HAP-1 (cell line): ENCODE data around the gene RFTN1.

ENCODE experiments used
- DNase-seq, 2 experiments: peaks; one replicate each; pipeline ENCODE4 v3.0.0-alpha.2; 2016 to 2020; ENCODE audit warnings: low spot score in 2 of 2
- H3K27me3 ChIP-seq: fragments of 250-450 bp; sonication (Bioruptor Pico); 2 replicates; pipeline ENCODE4 v1.5.1; 2020; ENCODE audit warnings: low read depth, mild to moderate bottlenecking, moderate library complexity
- H3K36me3 ChIP-seq: fragments of 250-450 bp; sonication (Bioruptor Pico); replicated peaks from 2 replicates; pipeline ENCODE4 v1.5.1; 2020; ENCODE audit warnings: mild to moderate bottlenecking
- H3K4me1 ChIP-seq: fragments of 250-450 bp; sonication (Bioruptor Pico); 2 replicates; pipeline ENCODE4 v1.5.1; 2020; ENCODE audit warnings: mild to moderate bottlenecking
- H3K4me3 ChIP-seq: fragments of 250-450 bp; sonication (Bioruptor Pico); 2 replicates; pipeline ENCODE4 v1.5.1; 2020; ENCODE audit warnings: mild to moderate bottlenecking, moderate library complexity
- H3K9me3 ChIP-seq: fragments of 250-450 bp; sonication (Bioruptor Pico); 2 replicates; pipeline ENCODE4 v1.5.1; 2020; ENCODE audit warnings: mild to moderate bottlenecking, moderate library complexity
- in situ Hi-C: fragments of 300-500 bp; cut with MboI; formaldehyde crosslinking; loops from 3 replicates; pipeline ENCODE4 v1.14.3; 2020; ENCODE audit warnings: low sequenced_read_pairs, inconsistent platforms, mixed read lengths

Gene RFTN1

DNA sequence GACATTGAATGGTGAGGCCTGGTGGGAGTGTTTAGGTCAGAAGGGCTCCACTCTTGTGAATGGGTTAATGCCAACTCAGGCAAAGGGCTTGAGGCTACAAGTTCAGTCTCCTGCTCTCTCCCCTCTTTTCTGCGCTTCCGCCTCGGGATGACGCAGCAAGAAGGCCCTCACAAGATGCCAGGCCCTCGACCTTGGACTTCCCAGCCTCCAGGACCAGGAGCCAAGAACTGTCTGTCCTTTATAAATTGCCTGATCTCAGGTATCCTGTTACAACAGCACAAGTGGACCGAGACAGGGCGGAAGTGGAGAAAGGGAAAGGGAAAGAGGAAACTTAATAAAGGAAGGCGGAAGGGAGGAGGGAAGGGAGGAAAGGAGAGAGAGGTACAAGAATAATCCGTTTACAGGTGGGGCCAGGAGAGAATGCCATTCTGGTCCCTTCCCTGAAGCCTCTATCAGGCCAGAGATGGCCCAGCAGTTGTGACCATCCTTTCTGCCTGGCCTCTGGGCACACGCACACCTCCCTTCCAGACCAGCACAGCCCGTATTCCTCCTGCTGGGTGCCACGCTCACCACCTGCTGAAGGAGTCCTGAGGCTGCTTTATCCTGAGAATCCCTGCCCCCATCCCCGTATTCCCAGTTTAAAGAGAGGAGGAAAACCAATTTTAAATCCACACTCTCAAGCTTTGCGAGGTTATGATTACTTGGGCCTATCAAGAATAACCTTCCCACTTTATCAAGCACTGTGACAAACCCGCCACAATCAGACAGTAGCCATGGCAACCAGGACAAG is 184.3 kb downstream of the RFTN1 start:
- H3K4me1 ChIP-seq, result peaks cover 4% of the 10 kb centered on the region
- no peaks in the 10 kb centered on the region for H3K27me3 ChIP-seq
- DNase-seq, result no peak
- no peak overlapping the region for H3K4me3 ChIP-seq
- 0 out of 2 replicates have a peak, but pooled peaks cover 5% of the 10 kb centered on the region for H3K9me3 ChIP-seq
- peaks cover 7% of the 10 kb centered on the region for H3K36me3 ChIP-seq
- in situ Hi-C loops, result no loop called here

DNA sequence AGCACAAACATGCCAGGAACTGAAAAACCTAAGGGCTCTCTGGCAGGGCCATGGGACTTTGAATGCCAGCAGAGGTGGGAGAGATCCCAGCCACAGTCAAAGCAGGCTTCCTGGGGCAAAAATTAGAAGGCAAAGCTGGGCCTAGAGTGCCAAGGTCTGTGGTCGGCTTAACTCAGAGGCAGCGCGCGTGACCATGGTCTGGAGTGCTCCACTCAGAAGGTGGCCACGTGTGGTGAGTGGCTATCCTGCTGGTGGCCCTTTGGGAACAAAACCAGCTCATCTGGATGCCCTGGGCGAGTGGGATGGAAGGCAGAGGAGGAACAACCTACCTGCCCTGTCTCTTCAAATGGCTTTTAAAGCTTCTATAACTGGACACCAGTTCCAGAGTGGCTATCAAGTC is 185.4 kb downstream of the RFTN1 start:
- in situ Hi-C loops, result no loop called here
- Histone ChIP-seq H3K4me3 (no peak overlapping the region), H3K9me3 (no peaks in the 10 kb centered on the region)

DNA sequence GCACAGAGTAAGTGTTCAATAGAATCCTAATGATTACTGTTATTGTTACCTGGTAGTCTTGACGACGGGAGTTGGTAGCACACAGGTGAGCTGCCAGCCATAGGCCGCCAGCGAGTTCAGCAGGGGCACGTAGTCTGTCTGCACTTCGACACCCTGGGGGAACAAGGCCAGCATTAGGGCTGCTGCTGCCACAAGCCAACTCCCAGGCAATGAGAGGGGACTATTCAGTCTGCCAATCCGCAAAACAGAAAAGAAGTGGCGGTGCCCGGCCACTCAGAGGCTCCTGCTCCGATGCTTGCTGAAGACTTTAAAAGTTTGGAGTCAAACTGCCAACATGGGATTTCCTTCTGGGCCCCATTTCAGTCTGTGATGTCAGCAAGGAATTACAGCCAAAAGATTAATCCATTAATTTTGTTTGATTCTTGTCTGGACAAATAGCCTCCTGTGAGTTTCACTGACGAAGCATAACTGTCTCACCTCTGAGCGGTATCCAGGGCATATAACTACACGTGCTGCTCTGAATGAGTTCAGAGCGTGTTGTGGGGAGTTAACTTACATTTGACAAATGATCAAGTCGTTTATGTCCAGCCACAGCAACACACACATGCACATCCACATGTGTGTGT is 186.7 kb downstream of the RFTN1 start:
- in situ Hi-C loops, result no loop called here
- no peaks in the 10 kb centered on the region for H3K27me3 ChIP-seq
- peaks cover 7% of the 10 kb centered on the region; the same call in 1 of the 2 replicates for H3K36me3 ChIP-seq
- H3K9me3 ChIP-seq, result no peaks in the 10 kb centered on the region
- peaks cover 4% of the 10 kb centered on the region; the same call in 1 of the 2 replicates for H3K4me1 ChIP-seq
- H3K4me3 ChIP-seq, result no peak overlapping the region
- DNase-seq, result no peak

More for the DNA sequence above, 185.4 kb downstream of the RFTN1 start:
- no peak for DNase-seq
- peaks cover 7% of the 10 kb centered on the region; the same call in 1 of the 2 replicates for H3K36me3 ChIP-seq
- no peaks in the 10 kb centered on the region for H3K27me3 ChIP-seq
- peaks cover 4% of the 10 kb centered on the region for H3K4me1 ChIP-seq

DNA sequence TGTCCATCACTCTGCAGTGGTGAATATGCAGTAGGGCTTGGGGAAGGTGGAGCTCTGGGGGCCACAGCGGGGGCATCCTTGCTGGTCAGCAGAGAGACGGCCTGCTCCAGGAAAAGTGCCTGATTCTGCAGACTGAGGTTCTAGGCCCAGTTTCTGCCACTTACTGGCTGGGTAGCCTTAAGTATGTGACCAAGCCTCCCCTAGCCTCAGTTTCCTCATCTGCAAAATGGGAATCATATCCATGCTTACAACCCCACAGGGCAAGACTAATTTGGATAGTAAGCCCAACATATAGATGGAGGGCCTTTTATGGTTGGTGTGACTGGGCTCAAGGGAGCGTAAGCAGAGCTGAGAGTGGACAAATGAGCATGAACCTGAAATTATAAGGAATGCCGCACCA is 187.6 kb downstream of the RFTN1 start:
- in situ Hi-C loops, result no loop called here
- no peak for DNase-seq
- H3K36me3 ChIP-seq, result peaks cover 7% of the 10 kb centered on the region; the same call in 1 of the 2 replicates
- peaks cover 4% of the 10 kb centered on the region; the same call in 1 of the 2 replicates for H3K4me1 ChIP-seq
- H3K4me3 ChIP-seq, result no peak overlapping the region
- no peaks in the 10 kb centered on the region for H3K9me3 ChIP-seq
- H3K27me3 ChIP-seq, result no peaks in the 10 kb centered on the region

DNA sequence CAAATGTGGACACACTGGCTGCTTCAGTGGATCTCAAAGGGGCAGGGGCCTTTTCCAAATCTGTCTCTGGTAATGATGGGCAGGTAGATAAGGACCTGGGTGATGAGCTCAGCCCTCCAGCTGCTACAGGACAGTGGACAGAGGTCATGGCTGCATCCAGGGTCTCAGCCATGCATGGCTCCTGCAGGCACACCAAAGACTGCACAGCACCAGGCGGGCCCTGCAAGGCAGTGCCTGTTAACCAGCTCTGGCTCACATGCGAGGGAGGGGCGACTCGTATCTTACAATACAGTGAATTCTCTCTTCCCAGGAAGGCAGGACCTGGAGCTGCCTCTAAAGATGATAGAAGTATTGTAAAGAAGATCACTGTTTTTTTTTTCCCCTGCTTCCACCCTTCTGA is 189.8 kb downstream of the RFTN1 start:
- in situ Hi-C loops, result no loop called here
- H3K27me3 ChIP-seq, result no peaks in the 10 kb centered on the region
- H3K36me3 ChIP-seq, result peaks cover 8% of the 10 kb centered on the region; the same call in 1 of the 2 replicates
- H3K4me1 ChIP-seq, result peaks cover 4% of the 10 kb centered on the region; the same call in 1 of the 2 replicates
- no peak overlapping the region for H3K4me3 ChIP-seq
- DNase-seq, result no peak
- H3K9me3 ChIP-seq, result no peaks in the 10 kb centered on the region

DNA sequence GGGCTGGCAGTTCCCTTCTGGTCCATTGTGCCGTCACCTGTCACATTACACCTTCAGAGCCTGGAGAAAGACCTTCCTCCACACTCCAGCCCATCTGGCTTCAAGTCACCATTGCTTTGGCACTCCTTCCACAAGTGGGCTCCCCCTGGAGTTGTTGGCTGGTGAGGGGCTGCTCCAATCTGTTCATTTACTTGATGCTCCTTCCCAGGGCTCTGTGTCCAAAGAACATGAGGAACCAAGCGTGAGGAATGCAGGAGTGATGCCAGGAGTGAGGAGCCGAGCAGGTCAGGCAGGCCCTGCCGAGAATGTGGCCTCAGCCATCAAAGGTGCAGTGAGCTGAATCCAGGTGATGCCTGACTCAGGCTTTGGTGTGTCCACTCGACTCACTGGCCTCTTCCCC is 191.3 kb downstream of the RFTN1 start:
- in situ Hi-C loops, result no loop called here
- Histone ChIP-seq H3K4me3 (no peak overlapping the region), H3K36me3 (peaks cover 8% of the 10 kb centered on the region; the same call in 1 of the 2 replicates), H3K9me3 (no peaks in the 10 kb centered on the region), H3K27me3 (no peaks in the 10 kb centered on the region), H3K4me1 (peaks cover 4% of the 10 kb centered on the region; the same call in 1 of the 2 replicates)
- no peak for DNase-seq

DNA sequence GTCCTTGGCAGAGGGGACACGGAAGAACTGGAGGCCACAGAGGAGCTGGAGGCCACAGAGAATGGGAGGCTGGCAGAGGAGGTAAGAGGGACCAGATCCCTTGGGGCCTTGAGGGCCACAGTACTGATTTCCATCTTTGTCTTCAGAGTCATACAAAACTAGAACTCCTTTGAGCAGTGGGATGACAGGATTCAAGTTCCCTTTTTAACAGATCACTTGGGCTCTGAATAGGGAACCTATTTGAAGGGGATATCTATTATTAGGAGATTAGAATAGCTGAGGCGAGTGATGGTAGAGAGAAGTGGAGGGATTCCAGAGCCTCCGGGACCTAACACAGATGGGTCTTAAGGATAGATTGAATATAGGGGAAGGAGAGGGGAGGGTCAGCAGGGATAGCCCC is 192.8 kb downstream of the RFTN1 start:
- Histone ChIP-seq H3K27me3 (no peaks in the 10 kb centered on the region), H3K4me3 (no peak overlapping the region), H3K9me3 (no peaks in the 10 kb centered on the region), H3K4me1 (peaks cover 4% of the 10 kb centered on the region; the same call in 1 of the 2 replicates), H3K36me3 (peaks cover 8% of the 10 kb centered on the region; the same call in 1 of the 2 replicates)
- no peak for DNase-seq
- in situ Hi-C loops, result no loop called here

DNA sequence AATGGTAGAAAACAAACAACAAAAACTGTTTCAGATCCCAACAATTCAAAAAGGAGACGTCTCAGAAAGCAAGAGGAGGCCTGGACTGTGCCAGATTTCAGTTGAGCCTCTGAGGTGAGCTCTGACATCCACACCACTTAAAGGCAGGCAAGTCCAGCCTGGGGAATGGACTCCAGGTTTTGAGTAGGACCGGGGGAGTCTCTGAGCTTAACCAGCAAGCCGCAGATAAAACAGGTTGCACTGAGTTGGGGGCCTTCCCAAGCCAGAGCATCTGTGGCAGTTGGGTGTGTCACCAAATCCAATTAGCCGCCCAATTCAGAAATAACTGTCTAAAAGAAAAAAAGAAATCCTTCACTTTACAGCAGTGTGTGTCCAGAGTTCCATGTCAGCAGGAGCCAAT is 193.8 kb downstream of the RFTN1 start:
- no peaks in the 10 kb centered on the region for H3K9me3 ChIP-seq
- peaks cover 3% of the 10 kb centered on the region; the same call in 1 of the 2 replicates for H3K36me3 ChIP-seq
- no peaks in the 10 kb centered on the region for H3K27me3 ChIP-seq
- DNase-seq, result no peak
- no peak overlapping the region for H3K4me3 ChIP-seq
- in situ Hi-C loops, result no loop called here
- H3K4me1 ChIP-seq, result peaks cover 2% of the 10 kb centered on the region; the same call in 1 of the 2 replicates

DNA sequence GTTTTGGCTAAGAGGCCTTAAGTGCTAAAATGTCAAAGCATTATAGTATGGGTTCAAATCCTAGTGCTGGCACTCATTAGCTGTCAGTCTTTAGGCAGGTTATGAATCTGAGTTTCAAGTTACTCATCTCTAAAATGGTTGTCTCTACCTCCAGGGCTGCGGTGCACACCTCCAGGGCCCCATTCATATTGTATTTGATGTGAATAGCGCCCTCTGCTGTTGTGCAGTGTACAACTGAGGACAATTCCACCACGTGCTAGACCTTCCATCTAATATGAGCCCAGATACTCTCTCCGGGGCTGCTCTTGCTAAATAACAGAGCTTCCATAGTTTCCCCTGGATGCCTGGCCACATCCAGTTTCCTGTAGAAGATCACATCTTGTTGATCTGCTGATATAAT is 194.2 kb downstream of the RFTN1 start:
- Histone ChIP-seq H3K27me3 (no peaks in the 10 kb centered on the region), H3K4me1 (no peaks in the 10 kb centered on the region), H3K36me3 (peaks cover 3% of the 10 kb centered on the region; the same call in 1 of the 2 replicates), H3K4me3 (no peak overlapping the region), H3K9me3 (no peaks in the 10 kb centered on the region)
- in situ Hi-C loops, result no loop called here
- peak; percentile 15 to 56 for DNase-seq

DNA sequence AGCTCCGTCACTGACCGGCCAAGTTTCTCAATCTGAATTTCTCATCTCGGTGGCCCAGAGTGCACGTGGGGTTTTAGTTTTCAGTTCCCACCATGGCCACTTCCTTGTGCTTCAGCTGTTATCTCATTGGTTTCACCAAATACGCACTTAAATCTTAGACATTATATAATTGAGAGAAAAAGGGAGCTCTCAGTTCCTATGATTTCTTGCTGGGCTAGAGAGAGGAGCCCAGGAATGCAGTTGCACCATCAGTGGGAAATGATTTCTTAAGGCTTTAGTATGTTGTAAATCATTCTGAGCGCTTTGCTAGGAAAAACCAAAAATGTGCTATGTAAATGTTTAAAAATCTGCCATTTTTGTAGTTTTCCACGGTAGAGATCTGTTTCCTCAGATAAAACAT is 195.3 kb downstream of the RFTN1 start:
- Histone ChIP-seq H3K4me3 (no peak overlapping the region), H3K27me3 (no peaks in the 10 kb centered on the region), H3K36me3 (peaks cover 5% of the 10 kb centered on the region), H3K4me1 (no peaks in the 10 kb centered on the region), H3K9me3 (no peaks in the 10 kb centered on the region)
- in situ Hi-C loops, result no loop called here
- DNase-seq, result no peak

DNA sequence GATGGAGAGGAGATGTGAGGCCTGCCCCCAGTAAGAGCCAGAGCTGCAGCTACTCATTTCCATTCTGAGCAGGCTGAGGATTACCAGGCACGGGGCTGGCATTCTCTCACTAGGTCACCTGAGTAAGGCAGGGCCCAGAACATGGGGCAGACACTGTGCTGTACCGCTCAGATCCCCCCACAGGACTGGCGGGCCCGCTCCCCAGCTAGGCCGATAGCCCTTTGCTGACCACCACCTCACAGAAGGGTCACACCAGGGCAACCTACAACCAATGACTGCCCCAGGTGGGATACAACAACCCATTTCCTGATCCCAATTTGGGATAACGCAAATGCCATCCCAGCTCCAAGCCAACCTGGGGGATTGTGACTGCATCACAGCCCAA is 195.9 kb downstream of the RFTN1 start:
- Histone ChIP-seq H3K4me3 (no peak overlapping the region), H3K27me3 (no peaks in the 10 kb centered on the region), H3K36me3 (peaks cover 5% of the 10 kb centered on the region), H3K4me1 (no peaks in the 10 kb centered on the region), H3K9me3 (no peaks in the 10 kb centered on the region)
- no peak for DNase-seq
- in situ Hi-C loops, result no loop called here

DNA sequence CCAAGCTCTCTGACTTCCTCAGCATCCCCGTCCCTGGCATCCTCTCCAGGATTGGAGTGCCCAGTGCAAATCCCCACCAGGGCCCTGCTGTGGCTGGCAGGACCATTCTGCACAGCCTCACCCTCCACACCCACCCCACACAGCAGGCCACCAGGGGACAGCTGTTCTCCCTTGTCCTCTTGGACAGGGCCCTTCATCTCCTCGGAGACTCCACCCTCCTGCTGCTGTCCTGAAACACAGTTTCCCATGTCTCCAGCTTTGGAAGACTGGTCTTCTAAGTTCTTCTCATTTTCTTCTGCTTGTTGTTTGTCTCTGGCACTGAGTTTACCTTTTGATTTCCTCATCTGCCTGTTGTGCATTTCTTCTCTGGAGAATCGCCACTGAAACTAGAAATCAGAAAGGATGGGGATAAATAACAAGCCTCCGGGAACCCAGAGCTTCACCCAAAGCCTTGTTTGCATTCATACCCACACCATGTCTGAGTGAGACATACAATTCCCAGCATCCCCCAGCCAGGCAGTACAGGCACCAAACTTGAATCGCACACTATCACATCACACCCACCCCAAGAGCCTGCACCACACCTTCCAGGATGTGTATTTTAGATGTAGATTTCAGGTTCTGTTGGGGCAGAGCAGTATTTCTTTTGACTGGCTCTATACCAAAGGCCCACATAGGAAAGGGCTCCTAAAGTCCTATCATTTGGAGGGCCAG is 196.5 kb downstream of the RFTN1 start:
- DNase-seq, result no peak
- Histone ChIP-seq H3K4me1 (no peaks in the 10 kb centered on the region), H3K36me3 (peaks cover 5% of the 10 kb centered on the region), H3K27me3 (no peaks in the 10 kb centered on the region), H3K4me3 (no peak overlapping the region), H3K9me3 (no peaks in the 10 kb centered on the region)
- in situ Hi-C loops, result no loop called here

DNA sequence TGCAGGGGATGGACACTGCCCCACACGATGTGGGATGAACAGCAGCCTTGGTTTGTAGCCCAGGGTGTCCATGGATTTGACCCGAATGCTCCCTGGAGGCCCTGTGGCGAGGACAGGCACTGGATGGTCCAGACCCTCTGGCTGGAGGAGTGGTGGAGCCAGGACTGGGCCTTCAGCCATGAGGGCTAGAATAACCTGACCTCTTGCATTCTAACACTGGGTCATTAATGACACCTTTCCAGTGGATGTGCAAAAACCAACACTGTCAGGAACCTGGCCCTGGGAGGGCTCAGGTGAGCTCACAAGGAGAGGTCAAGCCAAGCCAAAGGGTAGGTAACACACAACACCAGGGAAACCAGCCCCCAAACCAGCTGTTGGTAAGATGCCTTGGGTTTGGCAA is 197.1 kb downstream of the RFTN1 start:
- Histone ChIP-seq H3K36me3 (peaks cover 5% of the 10 kb centered on the region), H3K4me1 (no peaks in the 10 kb centered on the region), H3K27me3 (no peaks in the 10 kb centered on the region), H3K4me3 (no peak overlapping the region), H3K9me3 (no peaks in the 10 kb centered on the region)
- DNase-seq, result no peak
- in situ Hi-C loops, result no loop called here

DNA sequence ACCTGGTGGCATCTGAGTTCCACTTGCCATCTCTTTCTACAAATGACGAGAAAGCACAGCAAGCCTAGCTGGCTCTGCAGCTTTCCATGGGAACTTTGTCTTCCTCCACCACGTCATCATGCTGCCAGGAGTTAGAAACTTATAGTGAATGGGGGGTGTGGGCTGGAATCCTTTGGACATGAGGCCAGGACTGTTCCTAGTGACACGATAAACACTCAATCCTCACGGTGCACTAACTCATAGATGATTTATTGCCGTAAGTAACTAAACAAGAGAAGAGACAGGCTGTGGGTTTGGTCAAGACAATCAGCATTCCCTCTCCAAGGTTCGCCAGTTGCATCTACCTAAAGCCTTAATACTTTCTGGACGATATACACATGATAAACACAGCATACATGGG is 197.9 kb downstream of the RFTN1 start:
- in situ Hi-C loops, result no loop called here
- H3K36me3 ChIP-seq, result peaks cover 5% of the 10 kb centered on the region
- no peaks in the 10 kb centered on the region for H3K9me3 ChIP-seq
- H3K4me3 ChIP-seq, result no peak overlapping the region
- no peaks in the 10 kb centered on the region for H3K4me1 ChIP-seq
- no peaks in the 10 kb centered on the region for H3K27me3 ChIP-seq
- DNase-seq, result no peak
